ENCODE measurements around the gene BAZ2A.

BAZ2A gene

GRCh38 chr12:56574210-56574609, 55.9 kb downstream of the BAZ2A start:
- in situ Hi-C loops (cut with HindIII; ENCODE audit: low pct_unique_long_range_greater_than_20kb, low sequenced_read_pairs): no loop called here
- no peak for DNase-seq (ENCODE audit: low read depth in 1 of 2, low spot score in 1 of 2)
- no peak for TF ChIP-seq JUND (IDR thresholded peaks at IDR 0.05; ENCODE audit: low read depth)

- in situ Hi-C loops (cut with HindIII; ENCODE audit: low pct_unique_long_range_greater_than_20kb, low sequenced_read_pairs): no loop called here
- TF ChIP-seq JUND (IDR thresholded peaks at IDR 0.05; ENCODE audit: low read depth): no peak
- DNase-seq (ENCODE audit: low read depth in 1 of 2, low spot score in 1 of 2): no peak
Measured at GRCh38 chr12:56572288-56572687, 57.8 kb downstream of the BAZ2A start.

- in situ Hi-C loops (cut with HindIII; ENCODE audit: low pct_unique_long_range_greater_than_20kb, low sequenced_read_pairs): no loop called here
- peak in 1 of 2 experiments; percentile 48 for DNase-seq (ENCODE audit: low read depth in 1 of 2, low spot score in 1 of 2)
- no peak for TF ChIP-seq JUND (IDR thresholded peaks at IDR 0.05; ENCODE audit: low read depth)
Measured at GRCh38 chr12:56571121-56571520, 59.0 kb downstream of the BAZ2A start.

- TF ChIP-seq JUND (IDR thresholded peaks at IDR 0.05; ENCODE audit: low read depth): no peak
- no peak for DNase-seq (ENCODE audit: low read depth in 1 of 2, low spot score in 1 of 2)
- in situ Hi-C loops (cut with HindIII; ENCODE audit: low pct_unique_long_range_greater_than_20kb, low sequenced_read_pairs): no loop called here
Measured at GRCh38 chr12:56568146-56568545, 62.0 kb downstream of the BAZ2A start.

GRCh38 chr12:56565510-56566101, 64.5 kb downstream of the BAZ2A start:
- in situ Hi-C loops (cut with HindIII; ENCODE audit: low pct_unique_long_range_greater_than_20kb, low sequenced_read_pairs): no loop called here
- peak in 1 of 2 experiments; percentile 19 for DNase-seq (ENCODE audit: low read depth in 1 of 2, low spot score in 1 of 2)
- TF ChIP-seq JUND (IDR thresholded peaks at IDR 0.05; ENCODE audit: low read depth): no peak

- in situ Hi-C loops (cut with HindIII; ENCODE audit: low pct_unique_long_range_greater_than_20kb, low sequenced_read_pairs): no loop called here
- DNase-seq (ENCODE audit: low read depth in 1 of 2, low spot score in 1 of 2): no peak
- no peak for TF ChIP-seq JUND (IDR thresholded peaks at IDR 0.05; ENCODE audit: low read depth)
Measured at GRCh38 chr12:56551070-56551469, 79.1 kb downstream of the BAZ2A start.

- no peak for TF ChIP-seq JUND (IDR thresholded peaks at IDR 0.05; ENCODE audit: low read depth)
- no peak for DNase-seq (ENCODE audit: low read depth in 1 of 2, low spot score in 1 of 2)
- in situ Hi-C loops (cut with HindIII; ENCODE audit: low pct_unique_long_range_greater_than_20kb, low sequenced_read_pairs): no loop called here
Measured at GRCh38 chr12:56546680-56547079, 83.4 kb downstream of the BAZ2A start.

Measured in T47D (cell line).